Mesenchymal stem cell (in vitro differentiated cells and primary cell): ENCODE data around the gene SLC9A4.

Source experiments
- DNase-seq: peaks from one replicate; pipeline ENCODE4 v3.0.0-alpha.2; 2013
- H2AFZ ChIP-seq: one replicate; pipeline ENCODE4 v1.6.1; 2013; ENCODE audit warnings: low read depth, mild to moderate bottlenecking, control low read depth, inconsistent platforms, low read length, moderate library complexity
- H2AK5ac ChIP-seq: 2 replicates; pipeline ENCODE4 v1.6.1; 2013; ENCODE audit warnings: low read length, moderate library complexity, mild to moderate bottlenecking, inconsistent platforms; ENCODE audit not compliant: severe bottlenecking
- H2BK120ac ChIP-seq: one replicate; pipeline ENCODE4 v1.6.1; 2013; ENCODE audit warnings: low read depth, mild to moderate bottlenecking, inconsistent platforms, low read length, moderate library complexity
- H2BK12ac ChIP-seq, 2 experiments: one replicate each; pipeline ENCODE4 v1.6.1; 2013; ENCODE audit warnings: inconsistent platforms in 2 of 2, low read length in 2 of 2, mild to moderate bottlenecking in 2 of 2, moderate library complexity in 2 of 2, control low read depth in 1 of 2
- H2BK15ac ChIP-seq: one replicate; pipeline ENCODE4 v1.6.1; 2013; ENCODE audit warnings: mild to moderate bottlenecking, low read depth, inconsistent platforms; ENCODE audit not compliant: poor library complexity, severe bottlenecking
- H2BK5ac ChIP-seq: 2 replicates; pipeline ENCODE4 v1.6.1; 2013; ENCODE audit warnings: low read depth, mild to moderate bottlenecking, low read length, control low read depth, inconsistent platforms; ENCODE audit not compliant: poor library complexity, severe bottlenecking
- H3K14ac ChIP-seq, 2 experiments: one replicate each; pipeline ENCODE4 v1.6.1; 2013; ENCODE audit warnings: inconsistent platforms in 2 of 2, low read length in 2 of 2, control low read depth in 1 of 2, mild to moderate bottlenecking in 1 of 2, moderate library complexity in 1 of 2
- H3K18ac ChIP-seq, 2 experiments: one replicate each; pipeline ENCODE4 v1.6.1; 2013; ENCODE audit warnings: inconsistent platforms in 2 of 2, low read length in 2 of 2, control low read depth in 1 of 2, low read depth in 1 of 2, mild to moderate bottlenecking in 1 of 2
- H3K23ac ChIP-seq, 2 experiments: one replicate each; pipeline ENCODE4 v1.6.1; 2013; ENCODE audit warnings: inconsistent platforms in 2 of 2, low read length in 2 of 2, mild to moderate bottlenecking in 2 of 2, moderate library complexity in 2 of 2, control low read depth in 1 of 2
- H3K27ac ChIP-seq: 2 replicates; pipeline ENCODE4 v1.5.1; 2013; ENCODE audit warnings: mild to moderate bottlenecking, moderate library complexity, low read length, control low read depth, inconsistent platforms; ENCODE audit not compliant: poor library complexity, severe bottlenecking
- H3K27me3 ChIP-seq, 2 experiments: 2 replicates each; pipeline versions ENCODE4 v1.6.1 to v1.7.0; 2013; ENCODE audit warnings: low read length in 2 of 2, mild to moderate bottlenecking in 2 of 2, moderate library complexity in 2 of 2, control low read depth in 1 of 2, inconsistent platforms in 1 of 2; ENCODE audit not compliant: control insufficient read depth in 1 of 2, insufficient read depth in 1 of 2
- H3K36me3 ChIP-seq, 2 experiments: 2 replicates each; pipeline versions ENCODE4 v1.6.1 to v1.7.0; 2013; ENCODE audit warnings: low read length in 2 of 2, control low read depth in 1 of 2, inconsistent platforms in 1 of 2, low read depth in 1 of 2, mild to moderate bottlenecking in 1 of 2; ENCODE audit not compliant: insufficient read depth in 2 of 2, control insufficient read depth in 1 of 2
- H3K4ac ChIP-seq, 2 experiments: one replicate each; pipeline ENCODE4 v1.6.1; 2013; ENCODE audit warnings: inconsistent platforms in 2 of 2, low read length in 2 of 2, mild to moderate bottlenecking in 2 of 2, moderate library complexity in 2 of 2, control low read depth in 1 of 2, low read depth in 1 of 2
- H3K4me1 ChIP-seq: 2 replicates; pipeline ENCODE4 v1.6.1; 2013; ENCODE audit warnings: low read depth, low read length, control low read depth; ENCODE audit not compliant: control insufficient read depth, insufficient read depth
- H3K4me2 ChIP-seq: 2 replicates; pipeline ENCODE4 v1.6.1; 2013; ENCODE audit warnings: low read length, mild to moderate bottlenecking, inconsistent platforms; ENCODE audit not compliant: poor library complexity, severe bottlenecking
- H3K4me3 ChIP-seq, 2 experiments: 2 replicates each; pipeline versions ENCODE4 v1.5.1 to v1.7.0; 2013; ENCODE audit warnings: low read length in 2 of 2, mild to moderate bottlenecking in 2 of 2, control low read depth in 1 of 2, low read depth in 1 of 2; ENCODE audit not compliant: insufficient read depth in 1 of 2
- H3K79me1 ChIP-seq: replicated peaks from 2 replicates; pipeline ENCODE4 v1.6.1; 2013; ENCODE audit warnings: mild to moderate bottlenecking, control low read depth, low read length, inconsistent platforms; ENCODE audit not compliant: poor library complexity, severe bottlenecking
- H3K9ac ChIP-seq: 2 replicates; pipeline ENCODE4 v1.7.0; 2013; ENCODE audit warnings: mild to moderate bottlenecking, low read length, moderate library complexity
- H3K9me3 ChIP-seq: 2 replicates; pipeline ENCODE4 v1.7.0; 2013; ENCODE audit warnings: mild to moderate bottlenecking, low read length; ENCODE audit not compliant: control insufficient read depth
- H4K8ac ChIP-seq: one replicate; pipeline ENCODE4 v1.6.1; 2013; ENCODE audit warnings: inconsistent platforms, mild to moderate bottlenecking, low read length, moderate library complexity
- H4K91ac ChIP-seq: one replicate; pipeline ENCODE4 v1.6.1; 2013; ENCODE audit warnings: mild to moderate bottlenecking, low read length, inconsistent platforms
- WGBS: methylation state at CpG from one replicate; pipeline ENCODE4 v1.1.7; 2013; ENCODE audit warnings: mixed read lengths; 5-methylcytosine and 5-hydroxymethylcytosine counted together

SLC9A4 gene

GRCh38 chr2:102442967-102443828 lies 29.8 kb upstream of the SLC9A4 start:
- Histone ChIP-seq H2BK15ac (no peak overlapping the region), H3K9me3 (no peaks in the 10 kb centered on the region), H3K23ac (no peak overlapping the region), H2AK5ac (no peak overlapping the region), H2AFZ (no peak overlapping the region), H3K4ac (no peak overlapping the region), H3K27me3 (peaks cover 4 to 16% of the 10 kb centered on the region in 2 experiments), H3K14ac (no peak overlapping the region), H3K4me2 (no peak overlapping the region), H2BK120ac (no peak overlapping the region), H4K8ac (no peak overlapping the region), H3K36me3 (no peaks in the 10 kb centered on the region), H3K27ac (no peak overlapping the region), H2BK12ac (no peak overlapping the region), H3K4me3 (no peak overlapping the region), H3K9ac (no peak overlapping the region), H3K4me1 (no peaks in the 10 kb centered on the region), H2BK5ac (no peak overlapping the region), H3K79me1 (no peaks in the 10 kb centered on the region), H3K18ac (peak overlapping the region in 1 of 2 experiments; percentile 7), H4K91ac (no peak overlapping the region)
- peak; percentile 59 for DNase-seq
- 37% methylated on average over 11 of the region's 13 CpGs for WGBS

- Histone ChIP-seq H2AK5ac (no peak overlapping the region), H3K9me3 (no peaks in the 10 kb centered on the region)
These were observed 28.8 kb upstream of the SLC9A4 start for GRCh38 chr2:102444233-102444632.

GRCh38 chr2:102446936-102447335 lies 26.1 kb upstream of the SLC9A4 start:
- no peak overlapping the region for H3K27ac ChIP-seq
- H2BK120ac ChIP-seq: no peak overlapping the region
- H3K4me2 ChIP-seq: no peak overlapping the region
- H2BK5ac ChIP-seq: no peak overlapping the region
- no peak overlapping the region for H2BK15ac ChIP-seq
- H2AK5ac ChIP-seq: no peak overlapping the region
- no peak overlapping the region for H3K9ac ChIP-seq
- no peak for DNase-seq
- H3K18ac ChIP-seq: no peak overlapping the region
- 93% methylated on average over 9 of the region's 9 CpGs for WGBS
- H3K4me3 ChIP-seq: no peak overlapping the region
- H4K8ac ChIP-seq: no peak overlapping the region
- H3K23ac ChIP-seq: no peak overlapping the region
- no peaks in the 10 kb centered on the region for H3K36me3 ChIP-seq
- H3K27me3 ChIP-seq: peaks cover 8 to 13% of the 10 kb centered on the region in 2 experiments
- no peaks in the 10 kb centered on the region for H3K9me3 ChIP-seq
- no peaks in the 10 kb centered on the region for H3K79me1 ChIP-seq
- no peak overlapping the region for H3K4ac ChIP-seq
- no peak overlapping the region for H4K91ac ChIP-seq
- H2AFZ ChIP-seq: no peak overlapping the region
- H2BK12ac ChIP-seq: peak overlapping the region in 1 of 2 experiments; percentile 34
- no peaks in the 10 kb centered on the region for H3K4me1 ChIP-seq
- H3K14ac ChIP-seq: no peak overlapping the region

More at GRCh38 chr2:102444233-102444632, 28.8 kb upstream of the SLC9A4 start:
- no peak overlapping the region for H3K27ac ChIP-seq
- H2BK12ac ChIP-seq: no peak overlapping the region
- H2BK15ac ChIP-seq: no peak overlapping the region
- no peak overlapping the region for H3K23ac ChIP-seq
- H3K4ac ChIP-seq: no peak overlapping the region
- peaks cover 4 to 16% of the 10 kb centered on the region in 2 experiments for H3K27me3 ChIP-seq
- no peak overlapping the region for H3K9ac ChIP-seq
- no peak overlapping the region for H4K8ac ChIP-seq
- H2BK120ac ChIP-seq: no peak overlapping the region
- no peak overlapping the region for H3K18ac ChIP-seq
- no peak for DNase-seq
- no peak overlapping the region for H3K14ac ChIP-seq
- no peak overlapping the region for H3K4me2 ChIP-seq
- no peaks in the 10 kb centered on the region for H3K4me1 ChIP-seq
- WGBS: no CpG with 5 or more reads among the region's 3 CpGs
- no peaks in the 10 kb centered on the region for H3K79me1 ChIP-seq
- no peak overlapping the region for H3K4me3 ChIP-seq
- no peak overlapping the region for H2BK5ac ChIP-seq
- no peak overlapping the region for H4K91ac ChIP-seq
- H2AFZ ChIP-seq: no peak overlapping the region
- no peaks in the 10 kb centered on the region for H3K36me3 ChIP-seq

DNA sequence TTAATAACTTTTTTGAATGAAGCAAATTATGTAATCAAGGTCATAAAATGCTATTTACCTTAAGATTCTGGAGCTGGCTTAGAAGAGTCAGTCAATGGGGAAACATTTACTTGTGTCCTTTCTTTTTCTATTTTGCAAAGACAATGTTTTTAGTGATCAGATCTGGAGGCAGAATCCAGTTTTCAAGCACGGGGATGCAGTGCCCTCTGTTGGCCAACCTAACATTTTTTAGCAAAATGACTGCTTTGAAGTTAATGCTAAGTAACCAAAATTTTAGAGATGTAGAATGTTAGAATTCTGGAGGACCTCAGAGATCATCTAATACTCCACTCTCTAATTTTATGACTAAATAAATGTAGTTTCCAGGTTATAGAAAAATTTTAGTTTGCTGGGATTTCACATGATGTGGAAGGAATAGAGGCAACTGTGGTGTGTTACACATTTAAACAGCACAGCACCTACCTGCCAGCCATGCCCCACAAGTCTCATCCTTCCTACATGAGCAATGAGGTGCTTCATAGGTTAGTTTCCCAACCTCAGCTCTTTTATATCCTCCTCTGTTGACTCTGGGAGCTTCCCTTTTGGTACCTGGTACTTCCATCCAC lies 23.6 kb upstream of the SLC9A4 start:
- Histone ChIP-seq H2BK15ac (no peak overlapping the region), H4K91ac (no peak overlapping the region), H3K36me3 (no peaks in the 10 kb centered on the region), H3K9me3 (no peaks in the 10 kb centered on the region), H3K4me2 (no peak overlapping the region), H3K14ac (no peak overlapping the region), H2AK5ac (no peak overlapping the region), H3K18ac (no peak overlapping the region), H2BK5ac (no peak overlapping the region), H4K8ac (no peak overlapping the region), H3K4me3 (no peak overlapping the region), H2BK12ac (no peak overlapping the region), H2BK120ac (no peak overlapping the region), H3K23ac (no peak overlapping the region), H3K27ac (no peak overlapping the region), H2AFZ (no peak overlapping the region), H3K4me1 (no peaks in the 10 kb centered on the region), H3K79me1 (no peaks in the 10 kb centered on the region), H3K4ac (peak overlapping the region in 1 of 2 experiments; percentile 33), H3K27me3 (peaks cover 12 to 24% of the 10 kb centered on the region in 2 experiments), H3K9ac (no peak overlapping the region)
- WGBS: no CpG with 5 or more reads among the region's 1 CpG
- peak; percentile 59 for DNase-seq
